Choroid plexus epithelial cell (primary cell): ENCODE results near the gene THTPA.
"Not testable (repeated sequence)": the region's sequence is repeated elsewhere in the genome, so short reads cannot be mapped to it uniquely, and the experiment has no call there.

Experiments
- DNase-seq: peaks from one replicate; pipeline ENCODE4 v3.0.0-alpha.2; 2010; ENCODE audit warnings: low read depth
- H3K4me3 ChIP-seq: 2 replicates; pipeline ENCODE4 v1.5.1; 2011; ENCODE audit warnings: low read depth, mild to moderate bottlenecking, control low read depth, low read length, moderate library complexity
- TF ChIP-seq, protein P1 (sequence below): conservative IDR thresholded peaks from 2 replicates; pipeline ENCODE4 v1.5.1; 2011; ENCODE audit warnings: low read depth, mild to moderate bottlenecking, control low read depth, inconsistent platforms, low read length, moderate library complexity

THTPA gene

DNA sequence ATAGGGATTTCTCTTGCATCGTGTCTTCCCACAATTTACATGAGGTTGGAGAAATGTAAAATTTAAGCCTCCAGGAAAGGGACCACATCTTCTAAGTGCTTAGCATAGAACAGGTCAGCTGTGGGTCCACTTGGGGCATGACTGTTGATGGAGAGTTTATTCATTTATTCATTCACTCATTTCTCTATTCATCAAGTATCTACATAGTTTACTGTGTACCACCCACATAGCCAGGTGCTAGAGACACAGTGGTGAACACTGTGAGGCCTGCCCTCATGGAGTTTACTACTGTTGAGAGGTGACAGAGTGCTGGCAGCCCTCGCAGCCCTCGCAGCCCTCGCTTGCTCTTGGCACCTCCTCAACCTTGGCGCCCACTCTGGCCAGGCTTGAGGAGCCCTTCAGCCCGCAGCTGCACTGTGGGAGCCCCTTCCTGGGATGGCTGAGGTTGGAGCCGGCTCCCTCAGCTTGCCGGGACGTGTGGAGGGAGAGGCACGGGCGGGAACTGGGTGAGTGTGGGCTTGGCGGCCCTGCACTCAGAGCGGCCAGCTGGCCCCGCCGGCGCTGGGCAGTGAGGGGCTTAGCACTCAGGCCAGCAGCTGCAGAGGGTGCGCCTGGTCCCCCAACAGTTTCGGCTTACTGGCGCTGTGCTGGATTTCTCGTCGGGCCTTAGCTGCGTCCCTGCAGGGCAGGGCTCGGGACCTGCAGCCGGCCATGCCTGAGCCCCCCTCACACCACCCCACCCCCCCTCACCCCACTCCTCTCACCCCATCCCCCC is 24.3 kb downstream of the THTPA start:
- TF ChIP-seq, protein P1, sequence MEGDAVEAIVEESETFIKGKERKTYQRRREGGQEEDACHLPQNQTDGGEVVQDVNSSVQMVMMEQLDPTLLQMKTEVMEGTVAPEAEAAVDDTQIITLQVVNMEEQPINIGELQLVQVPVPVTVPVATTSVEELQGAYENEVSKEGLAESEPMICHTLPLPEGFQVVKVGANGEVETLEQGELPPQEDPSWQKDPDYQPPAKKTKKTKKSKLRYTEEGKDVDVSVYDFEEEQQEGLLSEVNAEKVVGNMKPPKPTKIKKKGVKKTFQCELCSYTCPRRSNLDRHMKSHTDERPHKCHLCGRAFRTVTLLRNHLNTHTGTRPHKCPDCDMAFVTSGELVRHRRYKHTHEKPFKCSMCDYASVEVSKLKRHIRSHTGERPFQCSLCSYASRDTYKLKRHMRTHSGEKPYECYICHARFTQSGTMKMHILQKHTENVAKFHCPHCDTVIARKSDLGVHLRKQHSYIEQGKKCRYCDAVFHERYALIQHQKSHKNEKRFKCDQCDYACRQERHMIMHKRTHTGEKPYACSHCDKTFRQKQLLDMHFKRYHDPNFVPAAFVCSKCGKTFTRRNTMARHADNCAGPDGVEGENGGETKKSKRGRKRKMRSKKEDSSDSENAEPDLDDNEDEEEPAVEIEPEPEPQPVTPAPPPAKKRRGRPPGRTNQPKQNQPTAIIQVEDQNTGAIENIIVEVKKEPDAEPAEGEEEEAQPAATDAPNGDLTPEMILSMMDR, result no peak

DNA sequence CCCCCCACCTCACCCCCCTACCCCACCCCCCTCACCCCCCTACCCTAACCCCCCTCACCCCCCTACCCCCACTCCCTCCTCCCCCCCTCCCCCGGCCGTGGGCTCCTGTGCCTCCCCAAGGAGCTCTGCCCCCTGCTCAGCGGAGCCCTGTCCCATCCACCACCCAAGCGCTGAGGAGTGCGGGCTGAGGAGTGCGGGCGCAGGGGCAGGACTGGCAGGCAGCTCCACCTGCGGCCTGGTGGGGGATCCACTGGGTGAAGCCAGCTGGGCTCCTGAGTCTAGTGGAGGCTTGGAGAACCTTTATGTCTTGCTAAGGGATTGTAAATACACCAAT is 24.8 kb downstream of the THTPA start:
- no peak overlapping the region for H3K4me3 ChIP-seq
- TF ChIP-seq, protein P1, result no peak
- DNase-seq, result no peak

More for the DNA sequence above, 24.3 kb downstream of the THTPA start:
- no peak for DNase-seq
- no peak overlapping the region for H3K4me3 ChIP-seq

DNA sequence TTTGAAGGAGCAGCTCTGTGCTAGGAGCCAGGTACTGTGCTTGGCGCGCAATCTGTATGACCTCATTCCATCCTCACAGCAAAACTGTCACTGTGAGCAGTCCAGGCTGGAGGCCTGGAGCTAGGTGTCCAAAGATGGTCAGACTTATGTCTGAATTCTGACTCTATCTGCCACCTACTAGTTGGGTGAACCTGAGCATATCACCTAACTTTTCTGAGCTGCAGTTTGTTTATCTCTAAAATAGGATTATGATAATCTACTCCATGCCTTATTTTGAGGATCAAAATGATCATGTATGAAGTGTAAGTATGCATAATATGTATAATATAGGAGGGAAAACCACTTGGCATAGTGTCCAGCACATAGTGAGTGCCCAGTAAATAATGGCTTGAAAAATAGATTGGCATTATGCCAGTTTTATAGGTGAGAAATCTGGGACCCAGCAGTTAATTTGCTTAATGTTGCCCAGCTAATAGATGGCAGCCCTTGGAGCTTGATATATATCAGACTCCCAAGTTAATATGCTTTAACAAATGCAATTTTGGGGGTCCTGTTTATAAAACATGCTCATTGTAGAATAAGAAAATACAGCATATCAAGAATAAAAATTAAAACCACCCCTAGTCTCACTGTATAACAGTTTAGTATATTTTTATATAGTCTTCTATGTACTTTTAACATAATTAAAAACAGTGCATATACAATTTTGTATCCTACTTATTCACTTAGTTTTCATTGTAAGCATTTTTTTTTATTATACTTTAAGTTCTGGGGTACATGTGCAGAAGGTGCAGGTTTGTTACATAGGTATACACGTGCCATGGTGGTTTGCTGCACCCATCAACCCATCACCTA is 27.1 kb downstream of the THTPA start:
- TF ChIP-seq, protein P1, result no peak
- no peak for DNase-seq

DNA sequence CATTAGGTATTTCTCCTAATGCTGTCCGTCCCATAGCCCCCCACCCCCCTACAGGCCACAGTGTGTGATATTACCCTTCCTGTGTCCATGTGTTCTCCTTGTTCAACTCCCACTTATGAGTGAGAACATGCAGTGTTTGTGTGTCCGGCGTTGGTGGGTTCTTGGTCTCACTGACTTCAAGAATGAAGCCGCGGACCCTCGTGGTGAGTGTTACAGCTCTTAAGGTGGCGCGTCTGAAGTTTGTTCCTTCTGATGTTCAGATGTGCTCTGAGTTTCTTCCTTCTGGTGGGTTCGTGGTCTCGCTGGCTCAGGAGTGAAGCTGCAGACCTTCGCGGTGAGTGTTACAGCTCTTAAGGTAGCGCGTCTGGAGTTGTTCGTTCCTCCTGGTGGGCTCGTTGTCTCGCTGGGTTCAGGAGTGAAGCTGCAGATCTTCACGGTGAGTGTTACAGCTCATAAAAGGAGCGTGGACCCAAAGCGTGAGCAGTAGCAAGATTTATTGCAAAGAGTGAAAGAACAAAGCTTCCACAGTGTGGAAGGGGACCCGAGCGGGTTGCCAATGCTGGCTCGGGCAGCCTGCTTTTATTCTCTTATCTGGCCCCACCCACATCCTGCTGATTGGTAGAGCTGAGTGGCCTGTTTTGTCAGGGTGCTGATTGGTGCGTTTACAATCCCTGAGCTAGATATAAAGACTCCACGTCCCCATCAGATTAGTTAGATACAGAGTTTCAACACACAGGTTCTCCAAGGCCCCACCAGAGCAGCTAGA is 27.9 kb downstream of the THTPA start:
- not testable (repeated sequence) for H3K4me3 ChIP-seq, DNase-seq

More for the DNA sequence above, 27.1 kb downstream of the THTPA start:
- no peak overlapping the region for H3K4me3 ChIP-seq

DNA sequence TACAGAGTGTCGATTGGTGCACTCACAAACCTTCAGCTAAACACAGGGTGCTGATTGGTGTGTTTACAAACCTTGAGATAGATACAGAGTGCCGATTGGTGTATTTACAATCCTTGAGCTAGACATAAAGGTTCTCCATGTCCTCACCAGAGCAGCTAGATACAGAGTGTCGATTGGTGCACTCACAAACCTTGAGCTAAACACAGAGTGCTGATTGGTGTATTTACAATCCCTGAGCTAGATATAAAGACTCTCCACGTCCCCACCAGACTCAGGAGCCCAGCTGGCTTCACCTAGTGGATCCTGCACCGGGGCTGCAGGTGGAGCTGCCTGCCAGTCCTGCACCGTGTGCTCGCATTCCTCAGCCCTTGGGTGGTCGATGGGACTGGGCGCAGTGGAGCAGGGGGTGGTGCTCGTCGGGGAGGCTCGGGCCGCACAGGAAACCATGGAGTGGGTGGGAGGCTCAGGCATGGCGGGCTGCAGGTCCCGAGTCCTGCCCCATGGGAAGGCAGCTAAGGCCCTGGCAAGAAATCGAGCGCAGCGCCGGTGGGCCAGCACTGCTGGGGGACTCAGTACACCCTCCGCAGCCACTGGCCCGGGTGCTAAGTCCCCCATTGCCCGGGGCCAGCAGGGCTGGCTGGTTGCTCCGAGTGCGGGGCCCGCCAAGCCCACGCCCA is 28.6 kb downstream of the THTPA start:
- not testable (repeated sequence) for DNase-seq, H3K4me3 ChIP-seq

DNA sequence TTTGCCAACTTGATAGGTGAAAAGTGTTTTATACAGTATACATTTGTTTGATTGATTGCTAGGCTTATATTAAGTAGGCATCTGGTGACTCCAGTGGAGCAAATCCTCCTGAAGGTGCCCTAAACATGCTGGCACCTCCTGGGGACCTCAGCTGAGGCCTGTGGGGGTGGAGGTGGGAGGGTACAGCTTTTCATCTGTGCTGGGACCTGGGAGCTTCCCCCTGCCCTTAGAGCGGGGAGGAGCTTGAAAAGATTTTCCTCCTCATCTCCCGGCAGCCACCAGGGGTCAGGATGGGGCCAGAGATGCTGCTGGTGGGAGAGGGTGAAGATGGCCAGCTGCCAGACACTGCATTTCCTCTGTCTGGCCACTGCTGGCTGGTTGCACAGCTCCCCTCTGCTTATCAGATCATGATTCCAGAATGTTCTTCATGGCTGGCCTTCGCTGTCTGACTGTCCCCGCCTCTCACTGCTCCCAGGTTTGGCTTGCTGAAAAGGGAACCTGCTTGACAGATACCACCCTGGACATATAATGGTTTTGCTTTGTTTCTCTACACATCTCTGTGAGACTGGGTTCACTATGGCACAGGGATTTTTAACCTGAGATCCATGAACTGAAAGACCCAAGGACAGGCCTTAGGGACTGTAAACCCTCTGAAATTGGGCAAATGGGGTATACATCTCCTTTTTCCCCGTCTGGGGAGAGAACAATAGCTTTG is 33.0 kb downstream of the THTPA start:
- TF ChIP-seq, protein P1, result peak; percentile 86
- peak; percentile 94 for DNase-seq
- no peak overlapping the region for H3K4me3 ChIP-seq

DNA sequence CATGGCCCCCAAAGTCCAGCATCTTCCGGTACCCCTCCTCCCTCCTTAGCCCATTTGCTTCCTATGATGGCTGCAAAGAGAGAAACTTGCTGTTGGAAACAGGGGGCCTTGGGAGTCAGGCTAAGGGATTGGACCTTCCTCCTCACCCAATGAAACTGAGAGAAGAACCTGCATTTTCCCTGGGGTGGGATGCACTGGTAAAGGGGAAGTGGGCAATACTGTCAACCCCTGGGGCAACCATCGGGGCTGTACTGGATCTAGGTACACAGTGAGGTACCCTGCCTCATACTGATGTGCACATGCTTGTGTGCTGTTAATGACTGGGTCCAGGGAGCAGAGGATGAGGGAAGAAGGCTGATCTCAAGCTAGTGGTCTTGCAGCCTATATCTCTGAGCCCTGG is 33.5 kb downstream of the THTPA start:
- H3K4me3 ChIP-seq, result no peak overlapping the region
- TF ChIP-seq, protein P1, result no peak
- no peak for DNase-seq
